HuH-7.5 (cell line): Measurements from ENCODE around the gene YPEL2.
"Not testable (repeated sequence)": the region's sequence is repeated elsewhere in the genome, so short reads cannot be mapped to it uniquely, and the experiment has no call there.

Experiments used
- DNase-seq: peaks from one replicate; pipeline ENCODE4 v3.0.0; 2011; ENCODE audit warnings: low spot score

Gene YPEL2, protein sequence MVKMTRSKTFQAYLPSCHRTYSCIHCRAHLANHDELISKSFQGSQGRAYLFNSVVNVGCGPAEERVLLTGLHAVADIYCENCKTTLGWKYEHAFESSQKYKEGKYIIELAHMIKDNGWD

DNA sequence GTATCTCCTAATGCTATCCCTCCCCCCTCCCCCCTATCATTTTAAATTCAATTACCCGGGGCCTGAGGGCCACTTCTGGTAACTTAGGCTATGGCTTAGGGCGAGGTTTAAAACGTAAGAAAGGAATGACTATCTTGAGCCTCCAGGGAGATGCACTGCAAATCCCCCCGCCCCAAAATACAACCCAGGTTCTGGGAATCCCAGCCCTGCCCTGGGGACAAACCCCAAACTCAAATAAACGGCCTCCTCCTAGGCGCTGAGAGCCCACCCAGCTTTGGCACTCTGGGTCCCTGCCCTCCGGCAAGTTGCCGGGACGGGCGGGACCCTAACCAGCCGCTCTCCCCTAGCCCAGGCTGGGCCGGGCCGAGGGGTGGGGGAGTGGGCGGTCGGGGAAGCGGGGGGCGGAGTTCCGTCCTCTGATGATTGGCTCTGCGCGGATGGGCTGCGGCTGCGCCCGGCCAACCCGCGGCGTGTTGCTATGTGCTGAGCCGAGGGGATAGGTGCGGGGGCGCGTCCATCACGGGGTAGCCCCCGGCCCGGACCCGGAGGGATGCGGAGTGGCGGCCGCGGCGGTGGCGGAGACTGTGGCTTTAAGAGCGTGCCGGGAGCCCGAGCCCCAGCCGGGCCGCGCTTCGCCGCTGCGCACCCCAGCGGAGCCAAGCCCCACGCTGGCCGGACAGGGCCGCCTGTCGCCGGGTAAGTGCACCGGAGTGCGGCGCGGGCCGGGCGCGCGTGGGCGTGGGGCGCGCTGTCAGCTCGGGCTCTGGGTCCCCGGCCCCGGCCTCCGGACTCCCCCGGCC lies at the start of gene YPEL2:
YPEL2 (plus strand) TSS at position 527 of the 800 bp plus-strand sequence. CDS start 21,755 bp downstream, outside the sequence.
- peak; percentile 97 for DNase-seq

DNA sequence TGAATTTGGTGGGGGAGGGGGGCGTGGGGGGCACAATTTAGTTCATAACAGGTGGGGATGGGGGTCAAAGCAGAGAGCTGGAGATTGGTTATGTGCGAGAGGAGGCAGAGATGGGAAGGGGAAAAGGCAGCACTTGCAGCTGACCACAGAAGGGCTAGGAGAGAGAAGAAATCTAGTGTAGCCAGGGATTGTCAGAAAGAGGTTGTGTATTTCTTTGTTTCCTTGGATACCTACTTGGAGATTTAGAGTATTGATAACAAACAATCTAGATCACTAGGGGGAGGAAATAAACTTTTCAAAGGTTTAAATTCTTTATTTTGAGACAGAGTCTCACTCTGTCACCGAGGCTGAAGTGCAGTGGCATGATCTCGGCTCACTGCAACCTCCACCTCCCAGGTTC lies 47.1 kb upstream of the YPEL2 start:
- no peak for DNase-seq

DNA sequence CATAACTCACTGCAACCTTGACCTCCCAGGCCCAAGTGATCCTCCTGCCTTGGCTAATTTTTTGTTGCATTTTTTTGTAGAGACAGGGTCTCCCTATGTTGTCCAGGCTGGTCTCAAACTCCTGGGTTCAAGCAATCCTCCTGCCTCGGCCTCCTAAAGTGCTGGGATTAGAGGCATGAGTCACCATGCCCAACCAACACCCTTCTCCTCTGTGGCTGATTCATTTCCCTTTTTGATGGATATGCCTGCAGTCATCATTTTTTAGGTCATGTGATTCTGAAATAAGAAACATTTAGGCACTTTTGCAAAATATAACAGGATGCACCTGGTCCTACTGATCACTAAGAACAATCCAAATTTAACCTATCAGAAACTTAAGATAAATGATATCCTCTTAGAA lies 44.0 kb upstream of the YPEL2 start:
- DNase-seq = no peak

DNA sequence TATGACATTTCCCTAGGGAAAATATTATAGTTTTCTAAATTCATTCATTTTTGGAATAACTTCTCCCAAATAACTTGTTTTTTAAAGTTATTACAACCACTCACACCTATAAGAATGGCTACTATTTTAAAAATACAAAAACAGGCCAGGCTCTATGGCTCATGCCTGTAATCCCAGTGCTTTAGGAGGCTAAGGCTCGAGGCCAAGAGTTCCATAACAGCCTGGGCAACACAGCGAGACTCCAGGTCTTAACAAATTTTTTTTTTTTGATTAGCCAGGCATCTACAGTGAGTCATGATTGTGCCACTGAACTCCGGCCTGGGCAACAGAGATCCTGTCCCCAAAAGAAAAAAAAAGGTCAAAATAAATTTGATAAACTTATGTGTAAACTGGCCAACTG lies 43.6 kb upstream of the YPEL2 start:
- no peak for DNase-seq

DNA sequence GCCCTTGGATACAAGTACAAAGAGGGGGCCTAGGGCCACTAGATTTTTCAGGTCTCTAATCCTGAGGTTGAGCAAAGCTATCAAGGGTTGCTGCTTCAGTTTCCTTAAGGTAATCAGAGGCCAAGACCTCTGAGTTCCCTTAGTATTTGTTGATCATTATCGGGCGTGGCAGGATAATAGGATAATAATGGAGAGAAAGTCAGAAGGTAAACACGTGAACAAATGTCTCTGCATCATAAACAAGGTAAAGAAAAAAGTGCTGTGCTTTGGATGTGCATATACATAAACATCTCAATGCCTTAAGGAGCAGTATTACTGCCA lies 41.5 kb upstream of the YPEL2 start:
- DNase-seq = no peak

DNA sequence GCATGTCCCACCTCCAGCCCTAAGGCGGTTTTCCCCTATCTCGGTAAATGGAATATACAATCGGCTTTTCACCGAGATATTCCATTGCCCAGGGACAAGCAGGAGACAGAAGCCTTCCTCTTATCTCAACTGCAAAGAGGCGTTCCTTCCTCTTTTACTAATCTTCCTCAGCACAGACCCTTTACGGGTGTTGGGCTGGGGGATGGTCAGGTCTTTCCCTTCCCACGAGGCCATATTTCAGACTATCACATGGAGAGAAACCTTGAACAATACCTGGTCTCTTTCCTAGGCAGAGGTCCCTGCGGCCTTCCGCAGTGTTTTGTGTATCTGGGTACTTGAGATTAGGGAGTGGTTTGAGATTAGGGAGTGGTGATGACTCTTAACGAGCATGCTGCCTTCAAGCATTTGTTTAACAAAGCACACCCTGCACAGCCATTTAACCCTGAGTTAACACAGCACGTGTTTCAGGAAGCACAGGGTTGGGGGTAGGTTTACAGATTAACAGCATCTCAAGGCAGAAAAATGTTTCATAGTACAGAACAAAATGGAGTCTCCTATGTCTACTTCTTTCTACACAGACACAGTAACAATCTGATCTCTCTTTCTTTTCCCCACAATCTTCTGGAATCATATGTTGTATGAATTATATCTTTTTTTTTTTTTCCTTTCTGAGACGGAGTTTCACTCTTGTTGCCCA lies 41.0 kb upstream of the YPEL2 start:
- DNase-seq = not testable (repeated sequence)

DNA sequence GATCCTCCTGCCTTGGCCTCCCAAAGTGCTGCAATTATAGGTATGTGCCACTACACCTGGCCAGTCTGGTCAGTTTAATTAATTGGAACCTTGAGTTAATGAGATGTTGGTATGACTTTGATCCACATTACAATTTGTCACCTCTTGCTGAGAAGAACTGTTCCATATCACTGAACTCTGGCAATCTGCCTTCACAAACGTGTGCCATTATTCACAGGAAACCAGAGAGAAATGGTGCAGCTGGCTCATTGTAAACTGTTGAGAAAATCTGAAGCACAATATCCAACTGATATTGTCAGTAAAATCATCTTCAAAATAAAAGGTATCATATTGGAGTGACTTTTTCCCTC lies 39.3 kb upstream of the YPEL2 start:
- DNase-seq = no peak

DNA sequence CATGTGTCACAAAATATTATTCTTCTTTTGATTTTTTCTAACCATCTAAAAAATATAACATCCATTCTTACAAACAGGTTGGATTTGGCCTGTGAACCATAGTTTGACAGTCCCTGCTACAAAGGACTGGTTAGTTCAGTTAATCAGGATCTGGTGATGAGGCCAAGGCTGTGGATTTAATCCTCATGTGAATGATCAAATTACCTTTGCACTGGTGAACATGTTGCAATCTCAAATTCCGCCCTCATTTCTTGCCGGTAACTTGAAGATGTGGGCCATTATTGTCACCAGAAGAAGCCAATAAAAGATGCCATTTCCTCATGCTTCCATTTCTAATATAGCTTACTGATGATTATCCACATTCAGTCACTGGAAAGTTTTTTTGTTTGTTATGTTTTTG lies 35.3 kb upstream of the YPEL2 start:
- DNase-seq = no peak

DNA sequence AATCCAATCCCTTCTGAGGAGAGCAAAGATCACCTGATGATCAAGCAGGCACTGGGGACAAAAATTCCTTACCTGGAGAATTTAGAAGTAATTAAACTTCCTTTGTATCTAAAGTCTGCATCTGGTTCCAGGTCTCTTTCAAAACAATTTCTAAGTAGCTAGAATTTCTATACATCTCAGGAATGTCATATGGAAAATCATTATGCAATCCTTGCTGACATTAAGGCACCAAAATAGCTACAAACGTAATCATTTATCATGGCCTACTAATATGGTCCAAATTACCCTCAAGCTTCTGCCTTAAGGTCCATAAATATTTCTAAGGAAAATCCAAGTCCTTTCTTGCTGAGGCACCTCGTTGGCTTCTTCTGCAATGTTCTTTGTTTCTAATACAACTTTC lies 32.9 kb upstream of the YPEL2 start:
- no peak for DNase-seq

DNA sequence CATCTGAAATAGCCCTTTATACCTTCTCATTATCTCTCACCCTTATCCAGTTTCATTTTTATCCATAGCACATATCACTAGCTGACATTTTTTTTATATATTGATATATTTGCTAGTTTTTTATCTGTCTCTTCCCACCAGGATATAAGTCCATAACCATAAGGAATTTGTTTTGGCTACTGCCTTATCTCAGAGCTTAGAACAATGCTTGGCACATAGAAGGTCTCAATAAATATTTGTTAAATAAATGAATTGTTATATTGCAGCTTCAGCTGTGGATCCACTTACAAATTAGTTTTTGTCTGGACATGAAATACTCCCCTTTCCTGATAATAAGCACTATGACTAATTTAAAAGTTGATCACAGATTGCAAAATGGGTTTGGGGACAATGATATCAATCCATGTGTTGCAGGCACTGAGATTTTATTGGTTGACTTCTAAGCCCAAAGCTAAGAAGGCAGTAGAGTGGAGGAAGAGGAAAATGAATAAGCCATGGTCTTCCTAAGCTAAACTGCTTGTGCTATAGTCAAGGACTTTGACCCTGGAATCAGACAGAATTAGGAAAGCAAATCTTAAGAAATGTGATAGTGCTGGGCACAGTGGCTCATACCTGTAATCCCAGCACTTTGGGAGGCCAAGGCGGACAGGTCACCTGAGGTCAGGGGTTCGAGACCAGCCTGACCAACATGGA lies 31.9 kb upstream of the YPEL2 start:
- no peak for DNase-seq

DNA sequence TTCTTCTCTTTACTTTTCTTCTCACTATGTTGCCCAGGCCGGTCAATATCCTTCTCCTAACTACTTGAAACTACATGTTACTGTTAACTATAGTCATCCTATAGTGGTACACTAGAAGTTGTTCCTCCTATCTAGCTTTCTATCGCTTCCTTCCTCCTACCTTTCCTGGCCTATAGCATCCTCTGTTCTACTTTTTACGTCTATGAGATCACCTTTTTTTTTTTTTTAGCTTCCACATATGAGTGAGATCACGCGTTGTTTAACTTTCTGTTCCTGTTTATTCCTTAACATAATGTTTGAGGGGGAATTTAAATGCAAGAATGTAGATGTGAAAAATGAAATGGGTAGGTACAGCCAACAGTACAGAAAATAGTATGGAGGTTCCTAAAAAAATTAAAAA lies 30.5 kb upstream of the YPEL2 start:
- DNase-seq = no peak

DNA sequence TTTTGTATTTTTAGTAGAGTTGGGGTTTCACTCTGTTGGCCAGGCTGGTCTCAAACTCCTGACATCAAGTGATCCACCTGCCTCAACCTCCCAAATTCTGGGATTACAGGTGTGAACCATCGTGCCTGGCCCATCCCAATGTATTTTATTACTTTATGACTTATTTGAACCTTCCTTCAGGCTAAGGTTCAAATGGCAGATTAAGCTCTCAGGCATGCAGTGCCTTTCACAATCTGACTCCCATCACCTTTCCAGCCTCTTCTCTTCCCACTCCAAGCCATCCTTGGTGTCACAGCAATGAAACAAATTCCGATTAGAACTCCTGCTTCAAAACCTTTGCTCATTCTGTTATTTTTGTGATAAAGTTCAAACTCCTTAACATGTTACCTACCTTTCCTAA lies 26.6 kb upstream of the YPEL2 start:
- DNase-seq = no peak

DNA sequence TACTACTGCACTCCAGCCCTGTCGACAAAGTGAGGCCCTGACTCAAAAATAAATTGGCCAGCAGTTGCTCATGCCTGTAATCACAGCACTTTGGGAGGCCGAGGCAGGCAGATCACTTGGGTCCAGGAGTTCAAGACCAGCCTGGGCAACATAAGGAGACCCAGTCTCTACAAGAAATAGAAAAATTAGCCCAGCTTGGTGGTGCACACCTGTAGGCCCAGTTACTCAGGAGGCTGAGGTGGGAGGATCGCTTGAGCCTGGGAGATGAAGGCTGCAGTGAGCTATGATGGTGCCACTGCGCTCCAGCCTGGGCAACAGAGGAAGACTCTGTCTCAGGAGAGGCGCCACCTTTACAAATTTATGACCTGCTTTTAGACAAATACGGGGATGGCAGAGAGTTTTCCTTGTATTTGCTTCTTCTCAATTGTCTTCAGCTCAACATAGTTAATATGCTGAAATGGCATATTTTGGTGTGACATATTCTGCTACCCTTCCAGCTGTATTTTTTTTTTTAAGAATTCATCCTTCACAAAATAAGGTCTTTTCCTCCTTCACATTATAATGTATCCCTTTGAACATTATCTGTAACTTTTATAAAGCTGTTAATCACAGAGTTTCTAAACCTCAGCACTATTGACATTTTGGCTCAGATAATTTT lies 21.1 kb upstream of the YPEL2 start:
- DNase-seq = no peak

DNA sequence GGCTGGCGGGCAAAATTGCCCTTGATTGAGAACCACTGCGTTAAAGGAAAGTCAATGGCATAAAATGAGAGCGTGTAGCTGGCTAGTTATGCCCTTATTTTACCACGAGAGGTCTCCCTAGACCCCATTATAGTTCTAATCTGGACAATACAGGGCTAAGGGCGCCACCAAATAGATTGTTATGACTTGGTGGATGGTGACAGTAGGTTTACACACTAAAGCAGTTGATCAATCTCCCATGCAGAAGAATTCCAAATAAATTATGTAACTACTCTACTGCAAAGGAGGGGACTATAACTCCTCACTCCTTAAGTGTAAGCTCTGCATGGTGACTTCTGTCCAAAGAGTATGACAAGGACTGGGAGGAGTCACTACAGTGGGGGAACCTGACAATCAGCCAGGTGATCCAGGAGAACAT lies 20.4 kb upstream of the YPEL2 start:
- peak; percentile 59 for DNase-seq

DNA sequence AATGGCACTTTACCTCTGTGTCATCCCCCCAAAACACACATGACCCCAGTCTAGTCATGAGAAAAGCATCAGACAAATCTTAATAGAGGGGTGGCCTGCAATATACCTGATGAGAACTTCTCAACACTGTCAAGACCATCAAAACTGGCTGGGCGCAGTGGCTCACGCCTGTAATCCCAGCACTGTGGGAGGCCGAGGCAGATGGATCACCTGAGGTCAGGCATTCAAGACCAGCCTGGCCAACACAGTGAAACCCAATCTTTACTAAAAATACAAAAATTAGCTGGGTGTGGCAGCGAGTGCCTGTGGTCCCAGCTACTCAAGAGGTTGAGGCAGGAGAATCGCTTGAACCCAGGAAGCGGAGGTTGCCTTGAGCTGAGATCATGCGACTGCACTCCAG lies 19.9 kb upstream of the YPEL2 start:
- not testable (repeated sequence) for DNase-seq

DNA sequence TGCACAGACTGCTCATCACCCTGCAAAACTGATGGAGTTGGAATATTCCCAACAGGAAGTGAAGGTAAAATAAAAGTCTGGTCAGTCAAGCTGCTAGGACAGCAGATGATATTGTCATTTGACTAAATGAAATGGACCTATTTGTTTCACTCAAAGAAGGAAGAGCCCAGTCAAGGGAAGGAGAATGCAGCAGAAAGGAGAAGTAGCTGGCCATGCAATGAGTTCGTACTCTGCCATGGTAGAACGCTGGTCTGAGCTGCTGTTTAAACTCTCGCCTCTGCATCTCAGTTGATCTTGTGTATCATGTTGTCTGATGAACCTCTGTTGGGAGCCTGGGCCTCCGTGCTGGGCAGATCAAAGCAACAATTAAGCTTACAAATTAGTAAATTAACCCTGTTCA lies 15.6 kb upstream of the YPEL2 start:
- no peak for DNase-seq

DNA sequence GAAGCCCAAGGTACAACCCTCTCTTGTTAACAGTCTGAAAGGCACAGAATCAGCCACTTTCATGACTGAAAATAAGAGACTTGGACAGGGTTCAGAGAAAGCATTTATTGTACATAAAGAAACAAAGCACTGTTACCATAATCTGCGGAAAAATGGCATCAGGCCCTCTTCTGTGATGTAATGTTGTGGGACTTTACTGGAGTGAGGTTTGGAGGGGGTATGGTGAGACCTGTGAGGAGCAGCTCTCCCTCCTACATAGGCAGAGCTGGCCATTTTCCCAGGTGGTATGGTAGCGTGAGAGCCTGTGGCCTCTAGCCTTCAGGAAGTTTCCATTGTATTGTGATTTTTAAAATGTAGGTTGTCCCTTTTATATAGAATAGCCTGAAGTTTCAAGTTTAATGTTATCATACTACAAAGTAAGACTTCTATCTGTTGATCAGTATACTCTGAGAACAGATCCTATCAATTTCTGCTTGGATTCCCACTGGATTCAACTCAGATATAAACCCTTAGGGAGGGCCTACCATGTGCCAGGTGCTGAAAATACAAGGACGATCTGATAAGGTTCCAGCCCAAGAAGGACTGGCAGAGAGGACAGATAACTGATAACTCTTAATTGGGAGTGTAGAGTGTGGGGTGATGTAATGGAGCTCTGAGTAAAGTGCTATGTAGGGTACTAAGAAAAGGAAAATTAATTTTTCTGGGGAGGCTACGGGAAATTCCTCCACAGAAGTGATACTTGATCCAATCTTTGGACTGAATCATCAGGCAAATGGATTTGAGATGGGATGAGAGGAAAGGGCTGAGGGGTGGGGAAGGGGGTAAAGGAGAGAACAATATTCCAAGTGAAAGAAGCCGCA lies 4.1 kb upstream of the YPEL2 start:
- no peak for DNase-seq

DNA sequence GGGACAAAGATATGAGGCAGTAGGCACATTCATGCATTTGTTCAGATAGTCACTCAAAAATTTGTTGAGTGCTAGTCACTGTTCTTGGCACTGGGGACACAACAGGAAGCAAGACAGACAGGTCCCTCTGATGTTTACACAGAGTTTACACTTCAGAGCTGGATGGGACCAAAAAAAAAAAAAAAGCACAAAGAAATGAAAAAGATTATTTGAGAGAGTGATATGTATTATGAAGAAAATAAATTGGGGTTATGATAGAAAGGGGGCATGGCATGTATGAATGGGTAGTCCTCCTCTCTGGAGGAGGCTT lies 3.5 kb upstream of the YPEL2 start:
- DNase-seq = no peak

DNA sequence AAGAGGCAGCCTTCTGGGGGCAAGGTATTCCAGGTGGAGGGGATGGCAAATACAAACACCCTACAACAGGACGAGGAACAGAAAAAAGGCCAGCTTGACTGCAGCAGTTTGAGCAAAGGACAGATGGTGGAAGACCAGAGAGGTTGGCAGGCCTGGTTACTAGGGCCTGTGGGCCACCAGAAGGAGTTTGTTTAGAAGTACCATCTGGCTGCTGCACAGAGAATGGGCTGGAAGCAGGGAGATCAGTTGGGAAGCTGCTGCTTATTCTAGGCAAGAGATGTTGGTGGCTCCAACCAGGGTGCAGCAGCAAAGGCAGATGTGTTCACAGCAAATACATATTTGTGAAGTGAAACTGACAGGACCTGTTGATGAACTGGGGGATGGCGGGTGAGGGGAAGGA lies 2.9 kb upstream of the YPEL2 start:
- no peak for DNase-seq

DNA sequence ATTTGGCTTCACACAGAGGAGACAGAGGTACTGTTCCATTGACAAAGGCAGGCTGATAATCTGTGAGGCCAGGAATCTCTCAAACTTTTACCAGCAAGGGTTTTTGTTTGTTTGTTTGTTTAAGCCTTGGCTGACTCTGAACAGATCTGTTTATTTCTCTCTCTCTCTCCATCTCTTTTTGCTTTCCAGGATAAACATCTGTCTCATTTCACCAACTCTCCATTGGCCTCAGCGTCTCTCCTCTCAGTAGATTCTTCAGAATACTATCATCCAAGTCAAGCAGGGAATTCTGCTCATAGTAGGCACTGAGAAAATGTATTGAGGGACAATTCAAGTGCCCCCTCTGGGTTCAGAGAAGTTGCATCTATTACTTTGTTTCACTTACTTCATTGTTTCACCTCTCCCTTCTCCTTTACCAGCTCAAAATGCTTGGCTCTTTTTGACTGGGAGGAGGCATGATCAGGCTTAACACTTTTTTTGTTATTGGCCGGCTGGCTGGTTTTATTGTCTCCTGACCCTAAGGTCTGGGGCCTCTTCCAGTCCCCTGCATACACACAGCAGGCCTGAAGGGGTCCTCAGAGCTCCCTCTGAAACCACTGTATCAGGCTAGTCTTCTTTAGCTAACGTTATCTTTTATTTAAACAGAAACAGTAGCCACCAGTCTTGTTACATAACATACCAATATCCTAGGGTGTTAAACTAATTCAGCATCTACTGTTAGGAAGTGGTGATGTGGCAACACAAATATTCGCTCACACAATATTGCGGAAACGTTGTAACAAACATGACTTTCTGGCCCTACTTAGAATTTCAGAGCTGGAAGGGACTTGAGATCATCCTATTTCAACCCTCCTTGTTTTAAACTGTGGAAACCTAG lies 2.0 kb upstream of the YPEL2 start:
- peak; percentile 68 for DNase-seq
